ENCODE measurements around the gene SNX25.

Gene SNX25

GRCh38 chr4:185244763-185245162 lies 35.4 kb downstream of the SNX25 start:
- Histone ChIP-seq H3K36me3 (ENCODE audit: control insufficient read depth, low read length) (peaks cover 21% of the 10 kb centered on the region), H4K20me1 (ENCODE audit: control insufficient read depth, insufficient read depth, low read depth, low read length) (no peaks in the 10 kb centered on the region; the same call in 1 of the 2 replicates), H3K4me3 (ENCODE audit: low read length) (no peak overlapping the region), H3K27ac (ENCODE audit: low read depth, low read length) (no peak overlapping the region), H3K4me1 (ENCODE audit: control insufficient read depth, low read length) (0 out of 2 replicates have a peak, but pooled peaks cover 3% of the 10 kb centered on the region), H3K9me3 (ENCODE audit: control insufficient read depth, insufficient read depth, low read length) (no peaks in the 10 kb centered on the region), H3K4me2 (ENCODE audit: low read length) (no peak overlapping the region), H3F3A (ENCODE audit: control insufficient read depth, insufficient read depth) (no peaks in the 10 kb centered on the region), H3K9me2 (replicated peaks; ENCODE audit: control insufficient read depth, low read length) (no peaks in the 10 kb centered on the region), H3K79me2 (ENCODE audit: control insufficient read depth, low read length) (peaks cover 67% of the 10 kb centered on the region), H3K27me3 (ENCODE audit: control insufficient read depth, low read length) (no peaks in the 10 kb centered on the region)
- TF ChIP-seq EZH2phosphoT487 (IDR thresholded peaks at IDR 0.05; ENCODE audit: borderline replicate concordance, low read length) (no peak), CTCF (IDR thresholded peaks at IDR 0.05; ENCODE audit: low read depth, low read length, poor library complexity, severe bottlenecking) (no peak)

- no peak for TF ChIP-seq CTCF (IDR thresholded peaks at IDR 0.05; ENCODE audit: low read depth, low read length, poor library complexity, severe bottlenecking)
- no peak for TF ChIP-seq EZH2phosphoT487 (IDR thresholded peaks at IDR 0.05; ENCODE audit: borderline replicate concordance, low read length)
- peaks cover 3% of the 10 kb centered on the region; the same call in 1 of the 2 replicates for H3K4me1 ChIP-seq (ENCODE audit: control insufficient read depth, low read length)
- no peaks in the 10 kb centered on the region for H3K9me2 ChIP-seq (replicated peaks; ENCODE audit: control insufficient read depth, low read length)
- no peak overlapping the region for H3K4me2 ChIP-seq (ENCODE audit: low read length)
- peaks cover 28% of the 10 kb centered on the region for H3K36me3 ChIP-seq (ENCODE audit: control insufficient read depth, low read length)
- H4K20me1 ChIP-seq (ENCODE audit: control insufficient read depth, insufficient read depth, low read depth, low read length), result no peaks in the 10 kb centered on the region; the same call in 1 of the 2 replicates
- H3F3A ChIP-seq (ENCODE audit: control insufficient read depth, insufficient read depth), result no peaks in the 10 kb centered on the region
- no peaks in the 10 kb centered on the region for H3K9me3 ChIP-seq (ENCODE audit: control insufficient read depth, insufficient read depth, low read length)
- H3K27me3 ChIP-seq (ENCODE audit: control insufficient read depth, low read length), result no peaks in the 10 kb centered on the region
- H3K79me2 ChIP-seq (ENCODE audit: control insufficient read depth, low read length), result peaks cover 74% of the 10 kb centered on the region
- no peak overlapping the region for H3K4me3 ChIP-seq (ENCODE audit: low read length)
- no peak overlapping the region for H3K27ac ChIP-seq (ENCODE audit: low read depth, low read length)
These were observed 37.1 kb downstream of the SNX25 start for GRCh38 chr4:185246453-185246852.

- H4K20me1 ChIP-seq (ENCODE audit: control insufficient read depth, insufficient read depth, low read depth, low read length), result no peaks in the 10 kb centered on the region; the same call in 1 of the 2 replicates
- no peaks in the 10 kb centered on the region for H3F3A ChIP-seq (ENCODE audit: control insufficient read depth, insufficient read depth)
- peaks cover 34% of the 10 kb centered on the region for H3K36me3 ChIP-seq (ENCODE audit: control insufficient read depth, low read length)
- H3K4me2 ChIP-seq (ENCODE audit: low read length), result no peak overlapping the region
- peaks cover 6% of the 10 kb centered on the region; the same call in 1 of the 2 replicates for H3K4me1 ChIP-seq (ENCODE audit: control insufficient read depth, low read length)
- TF ChIP-seq CTCF (IDR thresholded peaks at IDR 0.05; ENCODE audit: low read depth, low read length, poor library complexity, severe bottlenecking) (no peak), EZH2phosphoT487 (IDR thresholded peaks at IDR 0.05; ENCODE audit: borderline replicate concordance, low read length) (no peak)
- peaks cover 67% of the 10 kb centered on the region for H3K79me2 ChIP-seq (ENCODE audit: control insufficient read depth, low read length)
- H3K4me3 ChIP-seq (ENCODE audit: low read length), result no peak overlapping the region
- H3K27ac ChIP-seq (ENCODE audit: low read depth, low read length), result no peak overlapping the region
- no peaks in the 10 kb centered on the region for H3K27me3 ChIP-seq (ENCODE audit: control insufficient read depth, low read length)
- no peaks in the 10 kb centered on the region for H3K9me2 ChIP-seq (replicated peaks; ENCODE audit: control insufficient read depth, low read length)
- no peaks in the 10 kb centered on the region for H3K9me3 ChIP-seq (ENCODE audit: control insufficient read depth, insufficient read depth, low read length)
These were observed 37.8 kb downstream of the SNX25 start for GRCh38 chr4:185247151-185247550.
